Transverse colon (tissue), 4 donors: ENCODE data around the gene CLBA1.

Experiments
- CTCF ChIP-seq, 5 experiments: fragments of 200-600 bp in 3 of 5; fragments of 450-650 bp in 2 of 5; sonication (generic) in 3 of 5; IDR thresholded peaks; 1 replicate in 2 of 5; 2 replicates in 3 of 5; pipeline ENCODE4 v1.5.1; 2016 to 2017; ENCODE audit warnings: antibody characterized with exemption in 5 of 5, inconsistent platforms in 3 of 5, mild to moderate bottlenecking in 2 of 5, moderate library complexity in 1 of 5
- EP300 ChIP-seq: sonication (generic); formaldehyde crosslinking; IDR thresholded peaks from one replicate; pipeline ENCODE4 v1.6.1; 2017; ENCODE audit warnings: antibody characterized with exemption, low read depth
- POLR2A ChIP-seq: fragments of 450-650 bp; IDR thresholded peaks from one replicate; pipeline ENCODE4 v1.6.1; 2016; ENCODE audit warnings: antibody characterized with exemption, mild to moderate bottlenecking, moderate library complexity
- POLR2AphosphoS5 ChIP-seq, 3 donors: sonication (generic); formaldehyde crosslinking; IDR thresholded peaks; one replicate each; pipeline ENCODE4 v1.6.1; 2016; ENCODE audit warnings: antibody characterized with exemption in 3 of 3

GRCh38 chr14:104999361-104999760 is 13.8 kb downstream of the CLBA1 start:
- TF ChIP-seq CTCF (IDR thresholded peaks at IDR 0.05) (no peak), EP300 (no peak), POLR2AphosphoS5 (IDR thresholded peaks at IDR 0.05) (no peak), POLR2A (no peak)
